NCI-H510A treated with DMSO at 0.1 percent for 48 hours (cell line): ENCODE data around the gene STX17.
"Not testable (repeated sequence)": the region's sequence is repeated elsewhere in the genome, so short reads cannot be mapped to it uniquely, and the experiment has no call there.

Experiments
- DNase-seq: peaks from one replicate; lab custom pipeline; 2025; lab: John Stamatoyannopoulos, UW

STX17 gene

GRCh38 chr9:99971410-99971809 is 65.0 kb downstream of the STX17 start:
- no peak for DNase-seq

- DNase-seq = no peak
These were observed 67.0 kb downstream of the STX17 start for GRCh38 chr9:99973455-99973854.

- DNase-seq = no peak
These were observed 70.8 kb downstream of the STX17 start for GRCh38 chr9:99977033-99977792.

- no peak for DNase-seq
These were observed 71.8 kb downstream of the STX17 start for GRCh38 chr9:99978221-99978620.

- DNase-seq = no peak
These were observed 74.1 kb downstream of the STX17 start for GRCh38 chr9:99980598-99980997.

GRCh38 chr9:99986642-99987041 is 80.2 kb downstream of the STX17 start:
- no peak for DNase-seq

- DNase-seq = not testable (repeated sequence)
These were observed 84.1 kb downstream of the STX17 start for GRCh38 chr9:99990508-99990907.

- DNase-seq = no peak
These were observed 91.8 kb downstream of the STX17 start for GRCh38 chr9:99998266-99998665.

GRCh38 chr9:99998866-99999265 is 92.4 kb downstream of the STX17 start:
- no peak for DNase-seq

GRCh38 chr9:99999797-100000196 is 93.3 kb downstream of the STX17 start:
- no peak for DNase-seq

- DNase-seq = peak; percentile 40
These were observed 104.7 kb downstream of the STX17 start for GRCh38 chr9:100011062-100011681.

GRCh38 chr9:100012279-100012678 is 105.8 kb downstream of the STX17 start:
- DNase-seq = no peak

- DNase-seq = no peak
These were observed 107.1 kb downstream of the STX17 start for GRCh38 chr9:100013573-100013972.

GRCh38 chr9:100014846-100015245 is 108.4 kb downstream of the STX17 start:
- DNase-seq = no peak

GRCh38 chr9:100019541-100019940 is 113.1 kb downstream of the STX17 start:
- DNase-seq = no peak
